HCT116 (cell line): ENCODE data around the gene USP8. TPM values are rescaled to one million over a fixed set of nuclear protein-coding genes. Genes with fewer than 3 reads are reported as not detected.

Source experiments
- ATAC-seq: fragments of 200-7000 bp; cut with Tn5 transposase; 2 replicates; pipeline ENCODE4 v1.9.1; 2020; ENCODE audit warnings: mild to moderate bottlenecking, moderate library complexity
- BruUV-seq: library from RNA; stranded (reverse); fragments of 400-500 nt; replicated peaks from 2 replicates; lab custom pipeline; 2021; lab: Mats Ljungman, UMichigan
- CTCF ChIA-PET: fragments of 300-600 bp; sonication (Branson Sonifier 250); formaldehyde crosslinking; loops from one replicate; lab custom pipeline; 2021; ENCODE audit warnings: antibody characterized with exemption; lab: Charles Lee
- POLR2A ChIA-PET: fragments of 300-600, 350-600 bp; sonication (Branson Sonifier 250); formaldehyde crosslinking; loops from one replicate; lab custom pipeline; 2021; ENCODE audit warnings: antibody characterized with exemption; lab: Charles Lee
- RAD21 ChIA-PET, 2 experiments: fragments of 300-600 bp; sonication (Branson Sonifier 250); formaldehyde crosslinking; loops; one replicate each; lab custom pipeline; 2023; ENCODE audit warnings: low total read pairs in 2 of 2; ENCODE audit not compliant: uncharacterized antibody in 2 of 2, unreplicated experiment in 2 of 2, low non-redundant PET in 1 of 2; lab: Charles Lee
- DNase-seq: peaks from one replicate; pipeline ENCODE4 v3.0.0-alpha.2; 2010; ENCODE audit warnings: low read depth, low spot score
- H2AFZ ChIP-seq: fragments of 200-600 bp; shearing (Covaris generic), sonication (generic); 2 replicates; pipeline ENCODE4 v1.6.1; 2017; ENCODE audit warnings: low read depth, mixed run types, mixed read lengths, antibody characterized with exemption, low read length; ENCODE audit not compliant: poor library complexity, severe bottlenecking
- H3K27ac ChIP-seq: 2 replicates; pipeline ENCODE4 v1.5.1; 2012; ENCODE audit warnings: low read depth, low read length
- H3K27me3 ChIP-seq: fragments of 200-600 bp; sonication (generic); 2 replicates; pipeline ENCODE4 v1.6.1; 2016; ENCODE audit warnings: mixed run types, low read length, mixed read lengths; ENCODE audit not compliant: insufficient read depth
- H3K36me3 ChIP-seq, 2 experiments: fragments of 200-500 bp in 1 of 2; fragments of 200-600 bp in 1 of 2; sonication (Bioruptor generic) in 1 of 2; sonication (generic) in 1 of 2; 2 replicates each; pipeline versions ENCODE4 v1.5.1 to v1.6.1; 2014 to 2016; ENCODE audit warnings: low read length in 2 of 2, inconsistent platforms in 1 of 2, mixed read lengths in 1 of 2, mixed run types in 1 of 2; ENCODE audit not compliant: insufficient read depth in 2 of 2, control insufficient read depth in 1 of 2
- H3K4me1 ChIP-seq, 2 experiments: fragments of 200-600 bp in 1 of 2; sonication (generic) in 1 of 2; 2 replicates each; pipeline versions ENCODE4 v1.5.1 to v1.6.1; 2012 to 2017; ENCODE audit warnings: low read length in 2 of 2, inconsistent platforms in 1 of 2, mild to moderate bottlenecking in 1 of 2, mixed read lengths in 1 of 2, mixed run types in 1 of 2, moderate library complexity in 1 of 2; ENCODE audit not compliant: insufficient read depth in 2 of 2, control insufficient read depth in 1 of 2
- H3K4me2 ChIP-seq: fragments of 200-600 bp; sonication (generic); 2 replicates; pipeline ENCODE4 v1.6.1; 2017; ENCODE audit warnings: mixed run types, low read length, mixed read lengths
- H3K4me3 ChIP-seq, 2 experiments: fragments of 200-600 bp in 1 of 2; sonication (generic) in 1 of 2; replicated peaks in 1 of 2; 2 replicates each; pipeline ENCODE4 v1.5.1; 2011 to 2016; ENCODE audit warnings: low read length in 2 of 2, control low read depth in 1 of 2, low read depth in 1 of 2, mild to moderate bottlenecking in 1 of 2, mixed read lengths in 1 of 2, mixed run types in 1 of 2
- H3K79me2 ChIP-seq: fragments of 200-600 bp; sonication (generic); 2 replicates; pipeline ENCODE4 v1.6.1; 2017; ENCODE audit warnings: mild to moderate bottlenecking, mixed run types, low read length, moderate library complexity, mixed read lengths; ENCODE audit not compliant: insufficient read depth
- H3K9ac ChIP-seq: fragments of 200-600 bp; sonication (generic); 2 replicates; pipeline ENCODE4 v1.6.1; 2016; ENCODE audit warnings: low read length, mixed read lengths
- H3K9me2 ChIP-seq: fragments of 200-600 bp; sonication (generic), shearing (Covaris generic); 2 replicates; pipeline ENCODE4 v1.6.1; 2017; ENCODE audit warnings: mixed run types, mild to moderate bottlenecking, moderate library complexity; ENCODE audit not compliant: insufficient read depth
- H3K9me3 ChIP-seq, 2 experiments: fragments of 200-500 bp in 1 of 2; fragments of 200-600 bp in 1 of 2; sonication (Bioruptor generic) in 1 of 2; sonication (generic) in 1 of 2; 2 replicates each; pipeline ENCODE4 v1.6.1; 2014 to 2017; ENCODE audit warnings: low read length in 2 of 2, mixed read lengths in 2 of 2, inconsistent platforms in 1 of 2, low read depth in 1 of 2, mild to moderate bottlenecking in 1 of 2, mixed run types in 1 of 2, moderate library complexity in 1 of 2; ENCODE audit not compliant: control insufficient read depth in 1 of 2, insufficient read depth in 1 of 2
- H4K20me1 ChIP-seq: fragments of 200-600 bp; sonication (generic), shearing (Covaris generic); 2 replicates; pipeline ENCODE4 v1.6.1; 2017; ENCODE audit warnings: mixed run types, mild to moderate bottlenecking, moderate library complexity; ENCODE audit not compliant: insufficient read depth
- CBX3 ChIP-seq: IDR thresholded peaks from 2 replicates; pipeline ENCODE4 v1.6.1; 2012; ENCODE audit warnings: low read depth
- EZH2phosphoT487 ChIP-seq: fragments of 200-600 bp; IDR thresholded peaks from 2 replicates; pipeline ENCODE4 v1.6.1; 2018; ENCODE audit warnings: antibody characterized with exemption, borderline replicate concordance
- FOSL1 ChIP-seq: IDR thresholded peaks from 2 replicates; pipeline ENCODE4 v1.6.1; 2012; ENCODE audit warnings: low read depth
- JUND ChIP-seq: IDR thresholded peaks from 2 replicates; pipeline ENCODE4 v1.6.1; 2012
- YY1 ChIP-seq: IDR thresholded peaks from 2 replicates; pipeline ENCODE4 v1.6.1; 2011; ENCODE audit warnings: low read length, low read depth, moderate library complexity, mild to moderate bottlenecking; ENCODE audit not compliant: insufficient replicate concordance; ENCODE audit errors: extremely low read depth
- ZFX ChIP-seq: fragments of 450-650 bp; IDR thresholded peaks from 2 replicates; pipeline ENCODE4 v1.6.1; 2017
- ZNF274 ChIP-seq: fragments of 200-500 bp; sonication (Bioruptor generic); IDR thresholded peaks from 2 replicates; pipeline ENCODE4 v1.6.1; 2014; ENCODE audit warnings: mild to moderate bottlenecking, low read depth, low read length, inconsistent platforms
- intact Hi-C: fragments of 100-400 bp; cut with micrococcal nuclease; formaldehyde crosslinking; loops from 2 replicates; pipeline ENCODE4 v1.10.0; 2022
- total RNA-seq: library from RNA; stranded (reverse); gene quantifications from one replicate; pipeline ENCODE4 v1.2.1, GENCODE V29; 2021; ENCODE audit not compliant: unreplicated experiment
- TF ChIP-seq, protein P1 (sequence below): IDR thresholded peaks from 2 replicates; pipeline ENCODE4 v1.6.1; 2011; ENCODE audit warnings: mild to moderate bottlenecking, low read length, moderate library complexity; ENCODE audit not compliant: insufficient replicate concordance; ENCODE audit errors: extremely low read depth
- TF ChIP-seq, protein P2 (sequence below), 3 experiments: fragments of 200-600 bp in 1 of 3; sonication (generic) in 1 of 3; IDR thresholded peaks in 2 of 3; conservative IDR thresholded peaks in 1 of 3; 2 replicates each; pipeline ENCODE4 v1.5.1; 2012 to 2017; ENCODE audit warnings: low read depth in 2 of 3, low read length in 2 of 3, antibody characterized with exemption in 1 of 3, borderline replicate concordance in 1 of 3, control low read depth in 1 of 3, mild to moderate bottlenecking in 1 of 3, mixed read lengths in 1 of 3, mixed run types in 1 of 3, moderate library complexity in 1 of 3; ENCODE audit not compliant: insufficient read depth in 1 of 3
- TF ChIP-seq, protein P3 (sequence below): IDR thresholded peaks from 2 replicates; pipeline ENCODE4 v1.6.1; 2012
- TF ChIP-seq, protein P4 (sequence below): IDR thresholded peaks from 2 replicates; pipeline ENCODE4 v1.6.1; 2012

USP8 gene
- total RNA-seq, 1 experiment from 2014 or later = 67.9 TPM

DNA sequence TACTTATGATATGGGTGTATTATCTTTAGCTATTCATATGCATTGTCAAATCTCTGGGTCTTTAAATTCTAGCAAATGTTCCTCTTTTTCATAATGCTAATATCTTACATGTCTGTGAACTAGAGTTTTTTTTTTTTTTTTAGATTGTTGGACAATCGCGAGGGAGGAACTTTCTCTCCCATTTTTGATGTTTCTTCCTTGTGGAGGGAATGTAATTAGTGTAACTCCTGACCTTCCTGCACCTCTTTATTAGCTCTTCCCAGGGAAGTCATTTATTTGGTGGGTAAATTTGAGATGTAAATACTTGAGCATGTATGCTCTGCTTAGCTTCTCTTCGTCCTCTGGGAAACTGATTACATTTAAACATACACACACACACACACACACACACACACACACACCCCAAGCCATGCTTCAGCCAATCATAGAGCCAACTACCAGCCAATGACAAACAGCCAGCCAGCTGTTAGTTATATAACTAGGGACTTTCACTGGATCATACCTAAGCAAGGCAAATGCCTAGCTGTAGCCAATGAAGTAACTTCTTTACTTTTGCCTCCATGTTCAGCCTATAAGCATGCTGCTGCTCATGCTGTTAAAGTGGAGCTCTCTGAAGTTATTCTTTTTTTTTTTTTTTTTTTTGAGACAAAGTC lies 8.3 kb upstream of the USP8 start:
- Histone ChIP-seq H3K4me3 (no peak overlapping the region), H3K79me2 (no peaks in the 10 kb centered on the region), H3K9me3 (no peaks in the 10 kb centered on the region), H3K27me3 (no peaks in the 10 kb centered on the region), H3K36me3 (no peaks in the 10 kb centered on the region), H3K9ac (no peak overlapping the region), H2AFZ (no peak overlapping the region), H4K20me1 (no peaks in the 10 kb centered on the region), H3K4me2 (no peak overlapping the region), H3K4me1 (no peaks in the 10 kb centered on the region), H3K27ac (no peak overlapping the region), H3K9me2 (no peaks in the 10 kb centered on the region; the same call in 1 of the 2 replicates)
- no peak for TF ChIP-seq FOSL1
- no peak for TF ChIP-seq ZFX
- no peak for TF ChIP-seq CBX3
- TF ChIP-seq ZNF274 = no peak
- TF ChIP-seq EZH2phosphoT487 = no peak
- TF ChIP-seq, protein P1, sequence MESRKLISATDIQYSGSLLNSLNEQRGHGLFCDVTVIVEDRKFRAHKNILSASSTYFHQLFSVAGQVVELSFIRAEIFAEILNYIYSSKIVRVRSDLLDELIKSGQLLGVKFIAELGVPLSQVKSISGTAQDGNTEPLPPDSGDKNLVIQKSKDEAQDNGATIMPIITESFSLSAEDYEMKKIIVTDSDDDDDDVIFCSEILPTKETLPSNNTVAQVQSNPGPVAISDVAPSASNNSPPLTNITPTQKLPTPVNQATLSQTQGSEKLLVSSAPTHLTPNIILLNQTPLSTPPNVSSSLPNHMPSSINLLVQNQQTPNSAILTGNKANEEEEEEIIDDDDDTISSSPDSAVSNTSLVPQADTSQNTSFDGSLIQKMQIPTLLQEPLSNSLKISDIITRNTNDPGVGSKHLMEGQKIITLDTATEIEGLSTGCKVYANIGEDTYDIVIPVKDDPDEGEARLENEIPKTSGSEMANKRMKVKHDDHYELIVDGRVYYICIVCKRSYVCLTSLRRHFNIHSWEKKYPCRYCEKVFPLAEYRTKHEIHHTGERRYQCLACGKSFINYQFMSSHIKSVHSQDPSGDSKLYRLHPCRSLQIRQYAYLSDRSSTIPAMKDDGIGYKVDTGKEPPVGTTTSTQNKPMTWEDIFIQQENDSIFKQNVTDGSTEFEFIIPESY = no peak
- TF ChIP-seq, protein P2, sequence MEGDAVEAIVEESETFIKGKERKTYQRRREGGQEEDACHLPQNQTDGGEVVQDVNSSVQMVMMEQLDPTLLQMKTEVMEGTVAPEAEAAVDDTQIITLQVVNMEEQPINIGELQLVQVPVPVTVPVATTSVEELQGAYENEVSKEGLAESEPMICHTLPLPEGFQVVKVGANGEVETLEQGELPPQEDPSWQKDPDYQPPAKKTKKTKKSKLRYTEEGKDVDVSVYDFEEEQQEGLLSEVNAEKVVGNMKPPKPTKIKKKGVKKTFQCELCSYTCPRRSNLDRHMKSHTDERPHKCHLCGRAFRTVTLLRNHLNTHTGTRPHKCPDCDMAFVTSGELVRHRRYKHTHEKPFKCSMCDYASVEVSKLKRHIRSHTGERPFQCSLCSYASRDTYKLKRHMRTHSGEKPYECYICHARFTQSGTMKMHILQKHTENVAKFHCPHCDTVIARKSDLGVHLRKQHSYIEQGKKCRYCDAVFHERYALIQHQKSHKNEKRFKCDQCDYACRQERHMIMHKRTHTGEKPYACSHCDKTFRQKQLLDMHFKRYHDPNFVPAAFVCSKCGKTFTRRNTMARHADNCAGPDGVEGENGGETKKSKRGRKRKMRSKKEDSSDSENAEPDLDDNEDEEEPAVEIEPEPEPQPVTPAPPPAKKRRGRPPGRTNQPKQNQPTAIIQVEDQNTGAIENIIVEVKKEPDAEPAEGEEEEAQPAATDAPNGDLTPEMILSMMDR (IDR thresholded peaks at IDR 0.05 in 2 of 3, conservative IDR thresholded peaks at IDR 0.05 in 1 of 3; ENCODE audit: borderline replicate concordance in 1 of 3, insufficient read depth in 1 of 3, low read depth in 2 of 3, low read length in 2 of 3) = no peak
- TF ChIP-seq, protein P3, sequence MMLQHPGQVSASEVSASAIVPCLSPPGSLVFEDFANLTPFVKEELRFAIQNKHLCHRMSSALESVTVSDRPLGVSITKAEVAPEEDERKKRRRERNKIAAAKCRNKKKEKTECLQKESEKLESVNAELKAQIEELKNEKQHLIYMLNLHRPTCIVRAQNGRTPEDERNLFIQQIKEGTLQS = no peak
- TF ChIP-seq JUND = no peak
- TF ChIP-seq, protein P4, sequence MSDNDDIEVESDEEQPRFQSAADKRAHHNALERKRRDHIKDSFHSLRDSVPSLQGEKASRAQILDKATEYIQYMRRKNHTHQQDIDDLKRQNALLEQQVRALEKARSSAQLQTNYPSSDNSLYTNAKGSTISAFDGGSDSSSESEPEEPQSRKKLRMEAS = no peak
- TF ChIP-seq YY1 = no peak
- peak; percentile 53 for ATAC-seq
- RAD21 ChIA-PET = no interaction called here
- intact Hi-C loops = no loop called here
- peak; percentile 23 for DNase-seq
- POLR2A ChIA-PET = interaction anchor here (0.7 to 0.8 kb wide), 3 partner anchors 8 to 61 kb away, joined by 4 read pairs; partner anchors contain the start of genes GABPB1 and USP8
- CTCF ChIA-PET = interaction anchor here (0.7 kb wide), 1 partner anchor 19 kb away, joined by 3 read pairs; no protein-coding TSS in a partner anchor
- no TSS peak for BruUV-seq
